Jurkat, Clone E6-1 (cell line): ENCODE data around the gene VPS72.

ENCODE experiments used
- DNase-seq: peaks from one replicate; pipeline ENCODE4 v3.0.0-alpha.2; 2011; ENCODE audit warnings: low read depth, low spot score
- H3K4me3 ChIP-seq: 2 replicates; pipeline ENCODE4 v1.5.1; 2011; ENCODE audit warnings: mild to moderate bottlenecking, low read length, control low read depth, moderate library complexity

VPS72 gene

DNA sequence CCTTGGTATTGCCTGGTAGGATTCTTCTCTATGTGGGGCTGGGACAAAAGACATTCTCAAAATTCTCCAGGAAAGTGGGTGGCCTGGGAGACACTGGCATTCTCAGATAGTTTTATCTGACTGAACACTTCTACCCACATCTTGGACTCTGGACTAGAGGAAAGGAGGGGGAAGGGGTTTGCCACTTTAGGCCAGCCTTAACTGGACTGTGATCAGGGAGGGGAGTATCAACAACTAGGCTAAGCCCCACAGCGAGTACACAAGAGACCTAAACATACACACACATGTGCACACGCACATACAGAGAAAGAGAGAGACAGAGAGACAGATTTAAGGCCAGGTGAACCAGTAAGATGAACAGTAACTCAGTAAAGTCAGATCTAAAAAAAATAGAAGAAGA lies 42.3 kb downstream of the VPS72 start:
- DNase-seq = no peak
- H3K4me3 ChIP-seq = no peak overlapping the region

DNA sequence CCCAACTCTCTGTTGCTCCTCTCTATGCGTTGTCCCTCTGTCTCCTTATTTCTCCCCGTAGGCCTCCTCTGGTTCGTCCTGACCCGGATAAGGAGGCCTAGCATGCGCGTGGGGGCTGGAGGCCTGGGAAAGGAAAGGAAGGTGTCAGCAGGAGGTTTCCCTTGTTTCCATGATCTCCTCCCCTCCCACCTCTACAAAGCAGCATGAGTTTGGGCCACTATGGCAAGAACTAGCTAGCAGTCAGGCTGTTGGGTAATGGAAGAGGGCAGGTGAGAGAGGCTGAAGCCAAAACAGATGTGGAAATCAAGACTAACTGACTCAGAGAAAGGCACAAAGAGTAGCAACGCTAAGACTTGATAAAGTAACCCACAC lies 42.9 kb downstream of the VPS72 start:
- peak overlapping the region; percentile 68 for H3K4me3 ChIP-seq
- DNase-seq = no peak

DNA sequence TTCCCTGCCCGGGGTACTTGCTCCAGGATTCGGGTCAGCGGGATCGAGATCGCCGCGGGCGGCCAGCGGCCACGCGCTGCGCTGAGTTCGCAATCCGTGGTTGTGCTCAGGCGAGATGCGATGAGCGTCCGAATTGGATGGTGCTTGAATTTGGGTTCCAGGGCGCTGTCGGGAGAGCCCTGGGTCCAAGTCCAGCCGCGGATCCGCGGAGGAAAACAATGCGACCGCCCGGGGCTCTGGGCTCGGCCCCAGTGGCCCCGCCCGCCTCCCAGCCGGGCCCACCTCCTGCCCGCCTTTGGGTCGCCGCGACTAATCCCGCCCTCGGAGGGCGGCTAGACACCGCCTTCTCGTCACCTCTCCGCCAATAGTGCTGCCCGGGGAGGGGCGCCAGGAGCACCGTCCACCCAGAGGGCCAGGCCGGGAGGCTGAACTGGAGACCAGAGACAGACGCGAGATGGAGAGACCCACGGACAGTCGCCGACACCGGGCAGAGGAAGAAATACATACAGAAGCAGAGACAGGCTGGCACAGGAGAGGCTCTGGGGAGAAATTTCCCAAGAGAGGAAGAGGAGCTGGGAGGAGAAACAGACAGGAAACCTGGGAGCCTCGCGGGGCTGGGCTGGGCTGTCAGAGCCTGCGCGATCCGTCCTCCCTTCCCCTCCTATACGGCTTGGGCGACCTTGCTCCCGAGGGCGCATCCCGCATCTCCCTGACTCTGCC lies 43.4 kb downstream of the VPS72 start, which contains the start of gene SEMA6C:
TSS of gene SEMA6C (minus strand) at position 220 of the 720 bp plus-strand sequence. CDS start 4,010 bp downstream, outside the sequence.
- peak; percentile 52 for DNase-seq
- peak within 1 kb of the TSS; percentile 68 for H3K4me3 ChIP-seq

DNA sequence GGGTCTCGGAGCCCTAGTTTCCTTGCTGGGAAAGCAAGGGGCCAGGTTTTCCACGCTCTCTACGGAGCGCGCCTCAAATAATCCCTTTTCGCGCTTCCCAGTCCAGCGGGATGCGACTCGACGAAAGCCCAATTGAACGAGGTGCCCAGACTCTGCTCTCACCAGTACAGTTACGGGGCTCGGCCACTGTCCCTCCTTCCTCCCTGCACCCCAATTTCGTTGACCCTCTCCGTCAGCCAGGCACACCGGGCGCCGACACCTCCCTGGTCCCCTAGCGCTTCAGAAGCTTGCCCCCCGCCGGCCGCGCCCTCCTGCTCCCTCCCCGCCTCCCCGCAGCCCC lies 44.0 kb downstream of the VPS72 start:
- DNase-seq = no peak
- peak overlapping the region; percentile 68 for H3K4me3 ChIP-seq

DNA sequence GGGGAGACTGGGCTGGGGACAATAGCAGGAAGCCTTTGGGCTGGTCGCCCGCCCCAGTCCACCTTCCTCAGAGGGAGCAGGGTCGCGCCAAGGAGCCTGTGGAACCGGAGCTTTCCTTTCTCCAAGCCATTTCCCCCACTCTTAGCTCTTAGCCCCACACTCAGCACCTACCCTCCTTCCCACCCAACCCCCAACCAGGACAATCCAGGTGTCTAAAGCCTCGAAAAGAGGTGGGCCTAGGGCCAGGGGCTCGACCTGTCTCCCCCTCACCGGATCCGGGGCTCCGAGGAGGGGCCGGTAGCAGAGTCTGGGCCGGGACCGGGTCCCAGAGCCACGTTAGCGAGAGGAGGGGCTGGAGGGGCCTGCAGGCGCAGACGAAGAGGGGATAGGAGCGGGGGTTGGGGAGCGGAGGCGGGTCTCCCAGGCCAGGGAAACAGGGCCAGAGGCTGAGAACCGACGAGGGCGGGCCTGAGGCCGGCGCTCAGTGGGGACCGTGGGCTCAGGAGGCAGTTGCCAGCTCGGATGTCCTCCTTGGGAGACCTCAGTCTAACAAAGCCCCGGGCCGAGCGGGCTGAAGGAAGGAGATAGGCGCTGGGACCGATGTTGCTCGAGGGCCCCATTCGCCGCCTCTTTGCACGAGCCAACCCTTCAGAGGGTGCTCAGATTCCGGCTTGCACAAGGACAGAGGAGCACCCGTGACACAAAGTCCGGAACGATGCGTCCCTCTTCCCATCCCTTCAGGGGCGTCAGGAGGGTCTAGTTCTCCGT lies 44.5 kb downstream of the VPS72 start:
- DNase-seq = no peak
- no peak overlapping the region; the same call in 1 of the 2 replicates for H3K4me3 ChIP-seq

DNA sequence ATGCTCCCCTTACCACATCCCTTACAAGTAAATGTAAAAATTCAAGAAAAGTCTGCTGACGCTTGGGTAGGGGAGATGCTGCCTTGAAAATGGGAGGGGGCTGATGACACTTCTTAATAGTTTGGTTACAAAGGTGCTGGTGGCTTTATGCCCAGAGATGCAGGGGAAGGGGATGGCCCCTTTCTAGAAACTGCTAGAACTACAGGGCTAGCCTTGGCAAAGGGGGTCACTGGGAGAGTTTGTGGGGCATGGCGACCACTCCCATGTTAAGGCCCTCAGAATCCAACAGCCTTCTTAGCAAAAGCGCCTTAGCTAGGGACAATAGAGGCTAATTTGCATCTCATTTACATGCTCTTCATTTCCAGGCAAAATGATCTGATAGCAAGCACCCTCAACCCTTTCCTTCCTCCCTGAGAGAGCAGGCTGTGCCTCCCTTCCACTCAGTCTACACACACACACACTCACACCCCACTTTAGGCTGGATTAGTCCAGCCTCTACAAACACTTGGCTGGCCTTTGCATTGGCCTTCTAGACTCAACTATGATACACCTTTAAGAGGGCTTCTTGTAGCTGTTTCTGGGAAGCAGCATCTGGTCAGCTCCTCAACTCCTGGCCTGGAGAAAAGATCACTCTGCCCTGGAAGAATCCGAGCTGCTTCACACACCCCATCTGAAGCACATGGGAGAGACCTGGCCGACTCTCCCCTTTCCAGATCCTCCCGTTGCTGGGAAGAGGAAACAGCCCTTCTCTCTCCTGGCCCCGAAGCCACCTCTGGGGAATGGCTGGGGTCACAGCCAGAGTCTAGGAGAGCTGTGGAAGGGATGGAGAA lies 45.3 kb downstream of the VPS72 start:
- no peak overlapping the region for H3K4me3 ChIP-seq
- DNase-seq = no peak

GRCh38 chr1:151143986-151144385 lies 46.0 kb downstream of the VPS72 start:
- no peak for DNase-seq
- no peak overlapping the region for H3K4me3 ChIP-seq

- no peak for DNase-seq
- no peak overlapping the region for H3K4me3 ChIP-seq
Observed at GRCh38 chr1:151143057-151143435, 47.0 kb downstream of the VPS72 start.

DNA sequence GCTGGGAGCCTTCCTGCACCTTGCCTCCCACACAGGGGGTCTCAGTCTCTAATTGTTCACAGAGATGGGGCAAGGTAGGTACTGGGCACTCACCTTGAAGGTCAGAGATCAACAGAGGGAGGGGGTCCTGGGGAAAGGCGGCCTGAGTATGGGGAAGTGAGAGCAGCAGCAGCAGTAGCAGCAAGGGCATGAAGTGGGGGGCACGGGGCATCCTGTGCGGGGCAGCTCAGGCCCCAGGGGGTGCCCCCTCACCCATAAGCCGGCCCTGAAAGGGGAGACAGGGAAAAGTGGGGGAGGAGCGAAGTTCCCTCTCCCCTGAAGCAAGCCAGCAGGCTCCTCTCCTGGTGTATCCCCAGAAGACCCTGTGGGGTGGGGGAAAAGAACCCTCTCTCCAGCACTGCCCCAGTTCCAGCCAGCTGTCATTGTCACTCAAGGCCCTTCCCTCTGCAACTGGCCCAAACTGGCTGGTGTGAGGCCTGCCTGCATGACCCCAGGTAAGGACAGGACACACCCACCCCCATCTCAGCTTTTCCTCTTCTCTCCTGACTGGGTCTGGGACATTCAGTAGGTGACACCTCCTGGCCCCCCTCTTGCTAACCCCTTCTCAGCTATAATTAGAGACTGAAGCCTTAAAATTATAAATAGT lies 47.5 kb downstream of the VPS72 start:
- H3K4me3 ChIP-seq = no peak overlapping the region
- no peak for DNase-seq

DNA sequence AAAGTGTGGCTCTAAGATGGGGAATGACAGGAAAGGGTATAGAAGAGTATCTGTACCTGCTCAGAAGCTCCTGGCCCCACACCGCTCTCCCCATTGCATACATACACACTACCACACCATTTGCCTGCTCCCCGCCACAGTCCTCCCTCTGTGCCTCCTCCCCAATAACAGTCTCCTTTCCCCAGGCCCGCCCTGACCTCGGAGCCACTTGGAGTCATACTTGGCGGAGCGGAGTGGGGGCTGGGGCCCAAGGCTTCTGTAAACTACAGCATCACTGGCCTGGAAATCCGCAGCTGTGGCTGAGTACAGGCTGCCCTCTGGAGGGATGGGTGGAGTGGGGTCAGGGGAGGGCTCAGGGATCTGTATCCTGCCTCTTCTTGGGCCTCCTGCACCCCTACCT lies 52.2 kb downstream of the VPS72 start:
- H3K4me3 ChIP-seq = no peak overlapping the region
- no peak for DNase-seq

GRCh38 chr1:151135433-151136385 lies 54.3 kb downstream of the VPS72 start:
- no peak overlapping the region for H3K4me3 ChIP-seq
- DNase-seq = no peak

DNA sequence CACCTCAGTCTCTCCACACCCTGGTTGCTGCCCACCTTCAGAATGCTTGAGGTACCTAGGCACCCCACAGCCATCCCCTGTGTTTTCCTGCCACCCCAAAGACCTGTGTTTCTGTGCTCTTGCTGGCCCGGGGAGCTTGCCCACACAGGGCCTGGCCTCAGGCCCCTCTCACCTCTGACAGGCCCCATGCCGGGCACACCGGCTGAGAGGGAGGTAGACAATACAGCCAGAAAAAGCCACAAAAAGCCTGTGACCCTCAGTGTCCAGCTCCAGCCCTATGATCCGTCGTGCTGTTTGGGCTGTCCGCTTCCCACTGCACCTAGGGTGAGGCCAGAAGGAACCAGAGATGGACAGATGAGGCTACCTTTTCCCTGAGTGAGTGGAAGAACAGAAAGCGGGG lies 55.0 kb downstream of the VPS72 start:
- DNase-seq = no peak
- H3K4me3 ChIP-seq = no peak overlapping the region

DNA sequence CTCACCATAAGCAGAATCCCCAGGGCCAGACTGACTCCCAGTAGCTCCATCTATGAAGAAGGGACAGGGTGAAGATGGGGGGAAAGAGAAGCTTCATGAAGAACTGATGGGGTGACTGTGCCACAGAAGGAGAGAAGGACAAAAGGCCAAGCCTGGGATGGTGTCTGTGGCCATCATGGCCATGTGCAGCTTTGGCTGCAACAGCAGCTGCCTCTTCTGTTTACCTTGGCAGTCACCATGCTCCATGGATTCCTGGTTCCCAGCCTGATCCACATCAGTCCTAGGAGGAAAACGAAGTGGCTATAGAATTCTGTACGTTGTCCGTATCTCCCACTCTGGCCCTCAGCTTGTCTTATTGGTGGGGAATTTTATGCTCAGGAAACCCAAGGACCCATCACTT lies 55.6 kb downstream of the VPS72 start:
- DNase-seq = no peak
- no peak overlapping the region for H3K4me3 ChIP-seq

DNA sequence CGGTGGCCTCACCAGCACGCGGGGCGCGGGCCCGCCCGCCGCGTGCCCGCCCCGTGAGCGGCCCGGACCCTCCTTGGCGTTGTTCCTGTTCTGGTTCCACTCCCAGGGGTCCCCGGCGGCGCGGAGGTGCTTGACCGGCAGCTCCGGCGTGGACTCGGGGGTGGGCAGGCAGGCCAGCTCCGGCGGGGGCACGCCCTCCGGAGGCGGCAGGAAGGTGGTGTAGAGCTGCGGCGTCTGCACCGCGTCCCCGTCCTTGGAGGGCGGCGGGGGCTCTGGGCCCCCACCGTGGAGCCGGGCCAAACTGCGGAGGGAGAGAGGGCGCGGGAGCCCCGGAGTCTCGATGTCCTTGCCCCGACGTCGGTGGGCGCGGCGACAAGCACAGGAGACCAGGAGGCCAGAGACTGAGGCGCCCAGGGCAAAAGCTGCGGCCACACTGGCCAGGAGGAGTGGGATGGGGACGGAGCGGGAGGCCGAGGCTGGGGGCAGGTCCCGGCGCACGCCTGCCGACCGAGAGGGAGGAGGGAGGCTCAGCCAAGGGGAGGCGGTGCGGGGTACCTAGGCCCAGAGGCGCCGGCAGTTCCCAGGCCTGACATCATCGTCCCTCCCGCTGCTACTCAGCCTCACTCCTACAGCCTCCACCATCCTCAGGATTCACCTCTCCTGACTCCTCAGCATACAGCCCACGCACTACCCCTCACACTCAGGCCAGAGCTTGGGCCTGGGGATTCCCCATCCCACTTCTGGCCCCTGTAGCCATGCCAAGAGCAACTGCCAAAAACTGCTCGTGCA lies 56.8 kb downstream of the VPS72 start:
- no peak overlapping the region for H3K4me3 ChIP-seq
- no peak for DNase-seq

DNA sequence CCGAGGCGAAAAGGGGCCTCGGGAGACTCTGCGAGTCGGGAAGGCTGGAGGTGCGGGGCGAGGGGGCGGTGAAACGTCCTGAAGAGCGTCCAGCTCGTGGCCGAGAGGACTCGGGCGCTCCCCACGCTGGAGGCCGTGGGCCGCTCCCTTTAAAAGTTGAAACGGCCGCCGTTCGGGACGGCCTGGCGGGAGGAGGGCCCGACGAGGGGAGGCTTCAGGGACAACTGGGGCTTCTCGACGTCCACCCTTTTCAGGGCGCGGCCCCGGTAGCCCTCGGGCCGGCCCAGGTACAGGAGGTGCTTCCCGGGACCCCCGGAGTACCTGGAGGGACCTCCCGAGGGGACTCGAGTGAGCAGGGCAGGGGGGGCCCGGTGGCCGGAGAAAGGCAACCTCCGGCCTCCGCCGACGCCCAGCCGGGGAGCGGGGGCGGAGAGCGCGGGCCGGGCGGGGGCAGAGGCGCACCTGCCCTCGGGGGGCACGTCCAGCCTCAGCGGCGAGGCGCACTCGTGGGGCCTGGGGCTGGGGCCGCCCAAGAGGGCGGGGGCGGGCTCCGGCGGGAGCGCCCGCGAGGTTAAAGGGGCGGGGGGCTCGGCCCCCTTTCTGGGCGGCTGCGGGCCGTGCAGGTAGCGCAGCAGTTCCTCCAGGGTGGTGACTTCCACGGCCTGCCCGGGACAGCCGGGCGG lies 57.5 kb downstream of the VPS72 start:
- DNase-seq = no peak
- no peak overlapping the region for H3K4me3 ChIP-seq

DNA sequence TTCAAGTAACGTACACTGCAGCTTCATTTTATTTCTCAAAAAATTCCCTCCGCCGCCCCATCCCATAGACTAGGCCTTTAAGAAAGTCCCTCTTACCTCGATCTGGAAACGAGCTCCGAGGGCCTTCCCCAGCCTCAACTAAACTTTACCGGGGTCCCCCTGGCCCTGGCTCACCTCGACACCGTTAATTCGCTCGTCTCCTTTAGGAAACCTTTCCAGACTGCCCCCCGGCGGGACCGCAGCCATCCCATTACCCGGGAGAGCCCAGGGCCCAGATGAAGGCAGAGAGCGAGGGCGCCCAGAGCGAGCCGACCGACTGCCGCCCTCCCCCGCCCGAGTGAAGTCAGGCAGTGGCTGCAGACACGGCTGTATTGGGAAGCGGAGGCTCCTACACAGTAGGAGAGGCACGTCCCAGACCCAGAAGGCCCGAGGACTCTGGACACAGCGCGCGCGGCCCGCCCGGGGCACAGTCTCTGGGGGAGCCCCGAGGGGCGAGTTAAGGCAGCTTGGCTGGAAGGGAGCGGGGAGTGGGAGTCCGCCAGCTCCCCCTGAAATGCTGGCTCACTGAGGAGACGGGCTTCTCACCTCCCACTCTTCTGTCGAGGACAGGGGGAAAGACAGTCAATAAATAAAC lies 58.2 kb downstream of the VPS72 start:
- no peak overlapping the region for H3K4me3 ChIP-seq

More for the DNA sequence above, 58.2 kb downstream of the VPS72 start:
- DNase-seq = no peak
